Activated CD8-positive, alpha-beta T cell treated with anti-CD3 and anti-CD28 coated beads for 36 hours (primary cell): ENCODE data around the gene GAS1. TPM values are rescaled to one million over a fixed set of nuclear protein-coding genes. Genes with fewer than 3 reads are reported as not detected.

ENCODE experiments used
- ATAC-seq: fragments of 200-7000 bp; cut with Tn5 transposase; one replicate; pipeline ENCODE4 v1.10.0; 2021; ENCODE audit warnings: mild to moderate bottlenecking, moderate library complexity
- CTCF ChIA-PET: fragments of 350-600 bp; sonication (Branson Sonifier 250); formaldehyde crosslinking; loops from one replicate; lab custom pipeline; 2021; ENCODE audit warnings: antibody characterized with exemption; lab: Charles Lee
- POLR2A ChIA-PET: fragments of 350-600 bp; sonication (Branson Sonifier 250); formaldehyde crosslinking; loops from one replicate; lab custom pipeline; 2021; ENCODE audit warnings: antibody characterized with exemption; lab: Charles Lee
- DNase-seq: peaks from one replicate; pipeline ENCODE4 v3.0.0-alpha.2; 2020
- H3K27ac Mint-ChIP-seq: one replicate; pipeline ENCODE4 v1.8.0; 2021; ENCODE audit warnings: mild to moderate bottlenecking, mixed read lengths
- H3K27me3 Mint-ChIP-seq: one replicate; pipeline ENCODE4 v1.8.0; 2021; ENCODE audit warnings: mixed read lengths
- H3K36me3 Mint-ChIP-seq: one replicate; pipeline ENCODE4 v1.8.0; 2021; ENCODE audit warnings: low read depth, mixed read lengths
- H3K4me1 Mint-ChIP-seq: one replicate; pipeline ENCODE4 v1.8.0; 2021; ENCODE audit warnings: low read depth, mixed read lengths
- H3K4me3 Mint-ChIP-seq: one replicate; pipeline ENCODE4 v1.8.0; 2021; ENCODE audit warnings: mild to moderate bottlenecking, moderate library complexity, mixed read lengths
- H3K9me3 Mint-ChIP-seq: one replicate; pipeline ENCODE4 v1.8.0; 2021; ENCODE audit warnings: mixed read lengths
- CTCF ChIP-seq: fragments of 200-600 bp; IDR thresholded peaks from one replicate; pipeline ENCODE4 v1.8.0; 2022; ENCODE audit warnings: antibody characterized with exemption, mild to moderate bottlenecking
- intact Hi-C: fragments of 100-400 bp; cut with micrococcal nuclease; formaldehyde crosslinking; loops from one replicate; pipeline ENCODE4 v1.10.0; 2022
- total RNA-seq, 2 experiments: library from RNA; stranded (reverse); gene quantifications; one replicate each; pipeline ENCODE4 v1.2.3, GENCODE V29; 2021

Gene GAS1
- total RNA-seq, 2 experiments from 2014 or later, result 0.11 TPM; not detected in 1

DNA sequence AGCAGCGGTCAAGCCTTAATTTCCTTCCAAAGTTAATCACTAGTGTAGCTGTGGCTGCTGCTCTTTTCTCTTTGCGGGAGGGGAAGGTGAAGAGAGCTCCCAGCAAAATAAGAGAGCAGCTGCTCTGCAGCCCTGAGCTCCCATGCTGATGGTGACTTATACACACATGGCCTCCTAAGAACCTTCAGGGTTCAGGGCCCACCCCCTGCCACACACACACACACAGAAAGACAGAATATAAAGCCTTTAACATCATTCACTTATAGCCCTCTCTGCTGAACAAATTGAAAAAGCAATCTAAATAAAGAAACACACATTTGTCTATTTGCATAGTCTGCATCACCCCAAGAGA is 43.6 kb downstream of the GAS1 start:
- ChIA-PET CTCF (no interaction called here), POLR2A (no interaction called here)
- peaks cover 51% of the 10 kb centered on the region for H3K27me3 Mint-ChIP-seq
- H3K4me3 Mint-ChIP-seq, result no peak overlapping the region
- intact Hi-C loops, result no loop called here
- no peak overlapping the region for H3K27ac Mint-ChIP-seq
- no peak for ATAC-seq
- H3K9me3 Mint-ChIP-seq, result no peaks in the 10 kb centered on the region
- no peak for DNase-seq
- no peaks in the 10 kb centered on the region for H3K36me3 Mint-ChIP-seq
- no peak for TF ChIP-seq CTCF
- H3K4me1 Mint-ChIP-seq, result peaks cover 16% of the 10 kb centered on the region

- no peak for TF ChIP-seq CTCF
- peaks cover 48% of the 10 kb centered on the region for H3K27me3 Mint-ChIP-seq
- no peak overlapping the region for H3K4me3 Mint-ChIP-seq
- ATAC-seq, result no peak
- H3K9me3 Mint-ChIP-seq, result no peaks in the 10 kb centered on the region
- H3K27ac Mint-ChIP-seq, result no peak overlapping the region
- ChIA-PET POLR2A (no interaction called here), CTCF (no interaction called here)
- no peak for DNase-seq
- intact Hi-C loops, result no loop called here
- peaks cover 16% of the 10 kb centered on the region for H3K4me1 Mint-ChIP-seq
- no peaks in the 10 kb centered on the region for H3K36me3 Mint-ChIP-seq
Measured at GRCh38 chr9:86902991-86903733, 44.1 kb downstream of the GAS1 start.

DNA sequence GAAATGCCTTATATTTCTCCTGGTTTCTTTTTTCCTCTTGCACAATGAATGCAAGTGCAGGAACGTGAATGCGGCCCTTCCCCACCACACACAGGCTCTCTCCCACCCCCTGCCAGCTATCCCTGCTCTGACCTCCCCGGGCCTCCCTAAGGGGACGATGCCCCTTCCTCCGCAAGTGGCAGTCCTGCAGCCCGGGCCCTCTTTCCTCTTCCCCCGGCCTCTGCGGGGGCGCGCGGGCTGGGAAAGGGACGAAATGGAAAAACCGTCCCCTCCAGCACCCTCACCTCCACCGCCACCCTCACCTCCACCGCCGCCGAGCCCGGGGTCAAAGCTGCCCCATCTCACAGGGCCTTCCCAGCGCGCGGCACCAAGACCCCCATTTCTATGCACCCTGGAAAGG is 44.7 kb downstream of the GAS1 start:
- no peak for DNase-seq
- POLR2A ChIA-PET, result no interaction called here
- Mint-ChIP-seq H3K4me3 (no peak overlapping the region), H3K27ac (no peak overlapping the region), H3K4me1 (peaks cover 16% of the 10 kb centered on the region), H3K27me3 (peaks cover 47% of the 10 kb centered on the region), H3K36me3 (no peaks in the 10 kb centered on the region), H3K9me3 (no peaks in the 10 kb centered on the region)
- ATAC-seq, result no peak
- CTCF ChIA-PET, result no interaction called here
- intact Hi-C loops, result no loop called here
- no peak for TF ChIP-seq CTCF

DNA sequence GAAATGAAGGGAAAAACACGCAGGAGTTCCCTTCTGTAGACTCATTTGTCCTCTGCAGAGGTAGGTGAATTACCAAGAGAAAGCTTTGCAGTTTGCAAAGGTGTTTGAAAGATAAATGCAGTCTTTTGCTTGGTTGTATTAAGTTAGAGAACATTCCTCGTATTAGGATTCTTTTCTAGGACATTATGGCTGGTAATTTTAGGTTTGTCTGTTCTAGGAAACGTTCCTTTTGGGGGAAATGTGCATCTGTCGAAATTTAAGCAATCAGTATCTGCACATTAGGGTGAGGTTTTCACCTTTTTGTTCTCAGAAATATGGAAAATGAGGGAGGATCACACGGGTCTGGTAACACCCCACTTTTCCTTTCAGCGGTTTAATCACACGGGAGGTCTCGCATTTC is 45.1 kb downstream of the GAS1 start:
- no peak overlapping the region for H3K27ac Mint-ChIP-seq
- H3K4me3 Mint-ChIP-seq, result no peak overlapping the region
- no peak for DNase-seq
- H3K9me3 Mint-ChIP-seq, result no peaks in the 10 kb centered on the region
- CTCF ChIA-PET, result no interaction called here
- no peaks in the 10 kb centered on the region for H3K36me3 Mint-ChIP-seq
- H3K27me3 Mint-ChIP-seq, result peaks cover 47% of the 10 kb centered on the region
- intact Hi-C loops, result no loop called here
- TF ChIP-seq CTCF, result no peak
- POLR2A ChIA-PET, result no interaction called here
- no peak for ATAC-seq
- peaks cover 16% of the 10 kb centered on the region for H3K4me1 Mint-ChIP-seq

DNA sequence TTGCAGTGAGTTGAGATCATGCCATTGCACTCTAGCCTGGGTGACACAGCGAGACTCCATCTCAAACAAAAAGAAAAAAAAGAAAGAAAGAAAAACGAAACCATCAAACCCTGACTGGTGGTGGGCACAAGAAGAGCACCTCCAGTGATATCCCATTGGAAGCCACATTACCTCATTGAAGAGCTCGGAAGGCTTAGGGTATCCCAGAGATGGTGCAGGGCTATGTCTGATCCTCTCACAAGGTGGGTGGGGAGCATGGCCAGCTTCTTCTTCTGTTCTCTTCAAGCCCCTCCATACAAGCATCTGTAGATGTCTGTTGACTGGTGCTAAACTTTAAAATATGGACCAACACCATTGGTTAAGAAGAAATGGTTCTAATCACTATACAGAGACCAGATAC is 45.8 kb downstream of the GAS1 start:
- intact Hi-C loops, result no loop called here
- Mint-ChIP-seq H3K9me3 (no peaks in the 10 kb centered on the region), H3K27me3 (peaks cover 42% of the 10 kb centered on the region), H3K36me3 (no peaks in the 10 kb centered on the region), H3K27ac (no peak overlapping the region), H3K4me3 (no peak overlapping the region), H3K4me1 (peaks cover 16% of the 10 kb centered on the region)
- DNase-seq (no peak), ATAC-seq (no peak)
- ChIA-PET CTCF (no interaction called here), POLR2A (no interaction called here)
- no peak for TF ChIP-seq CTCF
